Measurements from ENCODE around the gene ATP2A3. TPM values are rescaled to one million over a fixed set of nuclear protein-coding genes. Genes with fewer than 3 reads are reported as not detected.

ATP2A3 gene
- total RNA-seq, 4 donors from 2014 or later = 0.89 to 1.4 (median 0.98) TPM

GRCh38 chr17:3887804-3888203 is 76.4 kb downstream of the ATP2A3 start:
- in situ Hi-C loops (cut with MboI; ENCODE audit: low sequenced_read_pairs in 4 of 4) = no loop called here
- DNase-seq (no peak), ATAC-seq (no peak)

GRCh38 chr17:3887394-3887793 is 76.8 kb downstream of the ATP2A3 start:
- Histone ChIP-seq H3K4me3 (no peak overlapping the region), H3K36me3 (no peaks in the 10 kb centered on the region), H3K4me1 (peaks cover 17 to 18% of the 10 kb centered on the region in 2 donors), H3K27me3 (no peaks in the 10 kb centered on the region), H3K27ac (peak overlapping the region in 3 of 4 donors; percentile 81 to 85 (median 82)), H3K9me3 (no peaks in the 10 kb centered on the region)
- in situ Hi-C loops (cut with MboI; ENCODE audit: low sequenced_read_pairs in 4 of 4) = no loop called here
- intact Hi-C loops (cut with DNase I; ENCODE audit: low total_unique reads) = no loop called here
- DNase-seq (no peak), ATAC-seq (no peak)
- TF ChIP-seq CTCF (IDR thresholded peaks at IDR 0.05 in 4 of 5, conservative IDR thresholded peaks at IDR 0.05 in 1 of 5) (no peak), POLR2A (IDR thresholded peaks at IDR 0.05) (no peak)

More at GRCh38 chr17:3887804-3888203, 76.4 kb downstream of the ATP2A3 start:
- intact Hi-C loops (cut with DNase I; ENCODE audit: low total_unique reads) = no loop called here
- H3K27ac ChIP-seq = peak overlapping the region; percentile 81 to 85 (median 82)
- no peaks in the 10 kb centered on the region for H3K36me3 ChIP-seq
- no peaks in the 10 kb centered on the region for H3K9me3 ChIP-seq
- H3K27me3 ChIP-seq = no peaks in the 10 kb centered on the region
- H3K4me3 ChIP-seq = peak overlapping the region in 1 of 4 donors; percentile 39
- TF ChIP-seq CTCF (IDR thresholded peaks at IDR 0.05 in 4 of 5, conservative IDR thresholded peaks at IDR 0.05 in 1 of 5) = no peak
- TF ChIP-seq POLR2A (IDR thresholded peaks at IDR 0.05) = no peak
- H3K4me1 ChIP-seq = peaks cover 17 to 18% of the 10 kb centered on the region in 2 donors

DNA sequence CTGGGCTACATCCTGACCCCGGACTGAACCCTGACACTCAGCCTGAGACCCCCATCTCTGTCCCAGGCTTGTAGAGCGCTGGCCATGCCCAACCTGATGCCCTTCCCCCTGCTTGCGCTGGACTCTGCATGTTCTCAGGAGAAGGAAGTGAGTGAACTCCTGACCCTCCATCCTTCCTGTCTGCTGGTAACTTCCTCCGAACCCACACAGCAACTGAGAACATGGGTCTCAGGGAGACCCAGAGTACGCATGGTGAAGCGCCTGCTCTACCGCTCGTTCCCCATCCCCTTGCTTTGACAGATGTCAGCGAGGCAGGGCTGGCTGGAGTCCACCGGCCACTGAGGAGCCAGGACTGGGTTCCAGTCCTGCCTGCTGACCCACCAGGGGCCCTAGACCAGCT is 77.5 kb downstream of the ATP2A3 start:
- ATAC-seq (no peak), DNase-seq (peak; percentile 15 to 33)
- Histone ChIP-seq H3K4me1 (peaks cover 17 to 18% of the 10 kb centered on the region in 2 donors), H3K27me3 (no peaks in the 10 kb centered on the region), H3K4me3 (no peak overlapping the region), H3K36me3 (no peaks in the 10 kb centered on the region), H3K9me3 (no peaks in the 10 kb centered on the region), H3K27ac (peak overlapping the region; percentile 35 to 82 (median 67))
- peak in 1 of 2 donors; percentile 15 for TF ChIP-seq POLR2A (IDR thresholded peaks at IDR 0.05)
- no peak for TF ChIP-seq CTCF (IDR thresholded peaks at IDR 0.05 in 4 of 5, conservative IDR thresholded peaks at IDR 0.05 in 1 of 5)
- intact Hi-C loops (cut with DNase I; ENCODE audit: low total_unique reads) = no loop called here
- in situ Hi-C loops (cut with MboI; ENCODE audit: low sequenced_read_pairs in 4 of 4) = no loop called here

DNA sequence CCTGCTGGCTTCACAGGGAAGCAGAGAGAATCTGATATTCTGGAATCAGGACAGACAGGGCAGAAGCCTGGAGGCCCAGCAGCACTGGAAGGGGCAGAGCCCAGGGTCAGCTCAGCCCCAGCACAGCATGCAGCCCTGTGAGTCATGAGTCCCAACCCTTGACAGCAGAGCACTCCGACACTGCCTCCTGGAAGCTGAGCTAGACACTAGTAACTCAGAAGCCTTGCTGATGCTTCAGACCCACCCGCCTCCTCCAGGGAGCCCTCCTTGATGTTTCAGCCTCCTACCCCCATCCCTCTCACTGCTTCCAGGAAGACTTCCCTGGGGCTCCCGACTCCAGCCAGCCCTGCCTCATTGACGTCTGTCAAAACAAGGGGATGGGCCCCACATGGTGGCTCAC is 78.3 kb downstream of the ATP2A3 start:
- in situ Hi-C loops (cut with MboI; ENCODE audit: low sequenced_read_pairs in 4 of 4) (no loop called here), intact Hi-C loops (cut with DNase I; ENCODE audit: low total_unique reads) (no loop called here)
- Histone ChIP-seq H3K9me3 (no peaks in the 10 kb centered on the region), H3K4me3 (no peak overlapping the region), H3K4me1 (peaks cover 16 to 18% of the 10 kb centered on the region in 2 donors), H3K27ac (no peak overlapping the region), H3K36me3 (no peaks in the 10 kb centered on the region), H3K27me3 (no peaks in the 10 kb centered on the region)
- no peak for ATAC-seq
- no peak for DNase-seq
- TF ChIP-seq POLR2A (IDR thresholded peaks at IDR 0.05) = no peak
- TF ChIP-seq CTCF (IDR thresholded peaks at IDR 0.05 in 4 of 5, conservative IDR thresholded peaks at IDR 0.05 in 1 of 5) = no peak

DNA sequence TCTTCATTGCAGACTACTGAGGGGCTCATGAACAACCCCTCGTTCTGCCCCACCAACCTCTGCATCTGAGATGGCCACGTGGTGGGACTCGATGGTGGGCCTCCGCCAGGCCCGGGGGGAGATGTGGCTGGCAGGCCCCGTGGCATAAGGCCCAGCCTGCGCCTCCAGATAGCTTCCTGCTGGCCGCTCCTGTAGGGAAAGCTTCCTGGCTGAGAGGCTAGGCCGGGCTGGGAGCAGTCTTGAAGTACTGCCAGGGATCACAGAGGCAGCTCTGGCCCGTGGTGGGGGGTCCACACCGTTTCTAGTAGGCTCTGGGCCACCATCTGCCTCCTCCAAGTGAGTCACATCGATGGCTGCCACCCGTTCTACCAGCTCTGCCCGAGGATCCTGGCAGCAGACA is 79.0 kb downstream of the ATP2A3 start:
- Histone ChIP-seq H3K27ac (no peak overlapping the region), H3K4me1 (peaks cover 11 to 18% of the 10 kb centered on the region in 2 donors)
- in situ Hi-C loops (cut with MboI; ENCODE audit: low sequenced_read_pairs in 4 of 4) = no loop called here

More for the DNA sequence above, 79.0 kb downstream of the ATP2A3 start:
- Histone ChIP-seq H3K36me3 (no peaks in the 10 kb centered on the region), H3K4me3 (no peak overlapping the region), H3K9me3 (no peaks in the 10 kb centered on the region), H3K27me3 (no peaks in the 10 kb centered on the region)
- DNase-seq (no peak), ATAC-seq (no peak)
- TF ChIP-seq POLR2A (IDR thresholded peaks at IDR 0.05) (no peak), CTCF (IDR thresholded peaks at IDR 0.05 in 4 of 5, conservative IDR thresholded peaks at IDR 0.05 in 1 of 5) (no peak)
- intact Hi-C loops (cut with DNase I; ENCODE audit: low total_unique reads) = no loop called here

Data from gastrocnemius medialis (tissue), 4 donors.